ENCODE measurements around the gene ZBED5. TPM values are rescaled to one million over a fixed set of nuclear protein-coding genes. Genes with fewer than 3 reads are reported as not detected.

ZBED5 gene
- total and polyA plus RNA-seq, 2 of the 4 experiments (the other 2 are of a cell fraction): 28.2 to 30.8 TPM

GRCh38 chr11:10868352-10868751, 10.5 kb upstream of the ZBED5 start:
- no peak overlapping the region for H2BK5ac ChIP-seq (ENCODE audit: low read depth, low read length, poor library complexity, severe bottlenecking)
- ATAC-seq (ENCODE audit: low read depth): no peak
- no peak overlapping the region for H3K4me3 ChIP-seq (ENCODE audit: insufficient read depth, low read depth, low read length)
- no peak overlapping the region for H3K9ac ChIP-seq (ENCODE audit: low read depth, low read length)
- POLR2A ChIA-PET (ENCODE audit: unreplicated experiment): no interaction called here
- peaks cover 5% of the 10 kb centered on the region for H3K9me3 ChIP-seq (ENCODE audit: control insufficient read depth, insufficient read depth, low read length)
- H2BK15ac ChIP-seq (ENCODE audit: low read depth, low read length): no peak overlapping the region
- CTCF ChIA-PET: no interaction called here
- no peak overlapping the region for H3K4ac ChIP-seq (ENCODE audit: low read depth, low read length)
- no peak overlapping the region for H2AFZ ChIP-seq (replicated peaks; ENCODE audit: low read length, poor library complexity)
- no peaks in the 10 kb centered on the region for H3K36me3 ChIP-seq (ENCODE audit: control insufficient read depth, insufficient read depth, low read length)
- H3K23ac ChIP-seq (ENCODE audit: low read depth, low read length): no peak overlapping the region
- H4K20me1 ChIP-seq (ENCODE audit: insufficient read depth, low read length): no peaks in the 10 kb centered on the region
- no CpG with 5 or more reads among the region's 3 CpGs for WGBS, 2 experiments (ENCODE audit: extremely low coverage in 2 of 2, insufficient read length in 1 of 2)
- no TSS peak for BruUV-seq (replicated peaks)
- no peak overlapping the region for H2BK120ac ChIP-seq (ENCODE audit: low read depth, low read length)
- no peak overlapping the region for H2BK20ac ChIP-seq (ENCODE audit: low read depth, low read length)
- H4K91ac ChIP-seq (ENCODE audit: insufficient read depth, low read depth, low read length): no peak overlapping the region
- H3K4me1 ChIP-seq (ENCODE audit: control insufficient read depth, insufficient read depth, low read length): 0 out of 2 replicates have a peak, but pooled peaks cover 3% of the 10 kb centered on the region
- peaks cover 0 to 9% of the 10 kb centered on the region in 2 experiments; a peak in 1 of 4 replicates for H3K79me1 ChIP-seq (ENCODE audit: low read depth in 1 of 2, low read length in 2 of 2)
- no peak overlapping the region for H3K27ac ChIP-seq (ENCODE audit: insufficient read depth, low read length)
- no peak overlapping the region for H3K4me2 ChIP-seq (ENCODE audit: low read depth, low read length)
- H4K5ac ChIP-seq (ENCODE audit: low read depth, low read length): no peak overlapping the region
- H4K8ac ChIP-seq (ENCODE audit: low read depth in 2 of 2, low read length in 2 of 2): no peak overlapping the region
- intact Hi-C loops (cut with micrococcal nuclease) (no loop called here), dilution Hi-C loops (cut with HindIII; ENCODE audit: low sequenced_read_pairs, unreplicated experiment) (no loop called here), in situ Hi-C loops (cut with MboI; ENCODE audit: low sequenced_read_pairs) (no loop called here)
- H3K27me3 ChIP-seq (ENCODE audit: control insufficient read depth, insufficient read depth, low read length): no peaks in the 10 kb centered on the region
- TF ChIP-seq SMC3 (IDR thresholded peaks at IDR 0.05; ENCODE audit: low read depth, low read length) (no peak), NFE2L2 (IDR thresholded peaks at IDR 0.05; ENCODE audit: low read depth, low read length) (no peak), MXI1 (IDR thresholded peaks at IDR 0.05; ENCODE audit: borderline replicate concordance, low read depth, low read length) (no peak), MAFK (IDR thresholded peaks at IDR 0.05; ENCODE audit: low read depth, low read length) (no peak)
- H3K56ac ChIP-seq (ENCODE audit: extremely low read depth, insufficient read depth, low read length): no peak overlapping the region
- no peak overlapping the region for H3K14ac ChIP-seq (replicated peaks; ENCODE audit: low read depth, low read length)
- no peak for DNase-seq
- H2AK5ac ChIP-seq (ENCODE audit: low read depth, low read length): no peak overlapping the region
- H3K9me1 ChIP-seq (ENCODE audit: insufficient read depth, low read length): no peaks in the 10 kb centered on the region
- no peak overlapping the region for H2AK9ac ChIP-seq (replicated peaks; ENCODE audit: low read depth, low read length, poor library complexity)
- no peak overlapping the region for H3K18ac ChIP-seq (ENCODE audit: low read depth, low read length)
